SW480 (cell line): ENCODE results near the gene POLRMT.

Source experiments
- DNase-seq: peaks from one replicate; pipeline ENCODE4 v3.0.0-alpha.2; 2016; ENCODE audit warnings: low spot score

Gene POLRMT

GRCh38 chr19:662962-663681, 29.8 kb upstream of the POLRMT start, which contains the start of gene RNF126:
Gene RNF126 (minus strand): TSS chr19:663214. CDS start chr19:663121, 93 bp downstream.
- peak; percentile 73 for DNase-seq

GRCh38 chr19:662207-662961, 29.0 kb upstream of the POLRMT start:
- peak; percentile 16 for DNase-seq

GRCh38 chr19:661427-662196, 28.3 kb upstream of the POLRMT start:
- DNase-seq: no peak

GRCh38 chr19:660793-661426, 27.6 kb upstream of the POLRMT start:
- DNase-seq: no peak

GRCh38 chr19:658916-659839, 25.8 kb upstream of the POLRMT start:
- no peak for DNase-seq

GRCh38 chr19:658059-658839, 24.9 kb upstream of the POLRMT start:
- DNase-seq: no peak

GRCh38 chr19:657611-658010, 24.3 kb upstream of the POLRMT start:
- no peak for DNase-seq

GRCh38 chr19:656751-657559, 23.6 kb upstream of the POLRMT start:
- DNase-seq: no peak

GRCh38 chr19:655691-656090, 22.4 kb upstream of the POLRMT start:
- DNase-seq: no peak

- DNase-seq: no peak
Measured at GRCh38 chr19:653425-653824, 20.1 kb upstream of the POLRMT start.

- DNase-seq: no peak
Measured at GRCh38 chr19:652467-653389, 19.4 kb upstream of the POLRMT start.

GRCh38 chr19:651991-652390, 18.7 kb upstream of the POLRMT start:
- DNase-seq: no peak

- no peak for DNase-seq
Measured at GRCh38 chr19:651114-651818, 17.9 kb upstream of the POLRMT start.

GRCh38 chr19:650121-650520, 16.8 kb upstream of the POLRMT start:
- DNase-seq: no peak

- DNase-seq: no peak
Measured at GRCh38 chr19:648904-649801, 15.8 kb upstream of the POLRMT start.

GRCh38 chr19:648305-648704, 15.0 kb upstream of the POLRMT start:
- DNase-seq: no peak
